Stimulated activated naive CD8-positive, alpha-beta T cell treated with anti-CD3 and anti-CD28 coated beads, Interleukin-15, amount 100 ng/mL, for 72 hours (primary cell): ENCODE results near the gene NKX1-2.
"Not testable (repeated sequence)": the region's sequence is repeated elsewhere in the genome, so short reads cannot be mapped to it uniquely, and the experiment has no call there.

Source experiments
- ATAC-seq: fragments of 150-1000 bp; cut with Tn5 transposase; 2 replicates; pipeline ENCODE4 v1.10.0; 2021; ENCODE audit warnings: mild to moderate bottlenecking, moderate library complexity
- DNase-seq, 2 donors: peaks; one replicate each; pipeline ENCODE4 v3.0.0; 2021 to 2022
- H3K27ac Mint-ChIP-seq, 2 donors: one replicate each; pipeline ENCODE4 v1.8.0; 2022; ENCODE audit warnings: mild to moderate bottlenecking in 2 of 2, mixed read lengths in 2 of 2, moderate library complexity in 2 of 2
- H3K27me3 Mint-ChIP-seq: one replicate; pipeline ENCODE4 v1.8.0; 2022; ENCODE audit warnings: mixed read lengths
- H3K4me1 Mint-ChIP-seq: one replicate; pipeline ENCODE4 v1.8.0; 2022; ENCODE audit warnings: mild to moderate bottlenecking, mixed read lengths
- H3K4me3 Mint-ChIP-seq, 2 donors: one replicate each; pipeline ENCODE4 v1.8.0; 2022; ENCODE audit warnings: mild to moderate bottlenecking in 2 of 2, mixed read lengths in 2 of 2, moderate library complexity in 1 of 2
- H3K9me3 Mint-ChIP-seq, 2 donors: one replicate each; pipeline ENCODE4 v1.8.0; 2022; ENCODE audit warnings: mixed read lengths in 2 of 2

Gene NKX1-2

DNA sequence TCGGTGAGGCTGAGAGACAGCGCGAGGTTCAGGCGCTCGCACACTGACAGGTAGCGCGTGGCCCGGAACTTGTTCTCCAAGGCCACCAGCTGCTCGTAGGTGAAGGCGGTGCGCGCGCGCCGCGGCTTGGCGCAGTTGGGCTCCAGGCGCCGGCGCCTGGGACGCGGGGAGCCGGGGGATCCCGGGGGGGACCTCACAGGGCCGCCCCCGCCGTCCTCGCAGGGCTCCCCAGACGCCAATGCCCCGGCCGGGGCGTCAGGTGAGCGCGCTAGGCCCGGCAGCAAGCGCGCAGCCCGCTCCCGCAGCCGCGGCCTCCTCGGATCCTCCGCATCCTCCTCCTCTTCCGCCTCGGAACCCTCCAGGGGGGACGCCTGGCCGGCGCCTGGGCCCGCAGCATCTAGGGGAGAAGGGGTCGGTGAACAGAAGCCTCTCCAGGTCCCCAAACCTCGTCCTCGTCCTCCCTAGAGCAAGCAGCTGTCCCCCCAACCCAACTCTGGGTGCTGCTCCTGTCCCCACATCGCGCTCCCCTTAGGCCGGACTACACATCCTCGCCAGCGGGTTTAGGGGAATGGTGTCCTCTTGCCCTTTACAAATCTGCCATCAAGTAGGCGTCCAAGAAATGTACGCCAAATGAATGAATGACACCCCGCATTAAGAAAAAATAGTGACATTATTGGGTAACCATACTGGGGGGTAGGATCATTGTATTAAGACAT is 1.9 kb downstream of the NKX1-2 start:
- ATAC-seq, result peak; percentile 54
- peak overlapping the region in 1 of 2 donors; percentile 48 for H3K27ac Mint-ChIP-seq
- no peaks in the 10 kb centered on the region for H3K9me3 Mint-ChIP-seq
- peaks cover 97% of the 10 kb centered on the region for H3K27me3 Mint-ChIP-seq
- peaks cover 27% of the 10 kb centered on the region for H3K4me1 Mint-ChIP-seq
- peak overlapping the region; percentile 76 to 79 for H3K4me3 Mint-ChIP-seq
- DNase-seq, result no peak

GRCh38 chr10:124446830-124447750 is 2.7 kb downstream of the NKX1-2 start:
- H3K27ac Mint-ChIP-seq, result no peak overlapping the region
- no peaks in the 10 kb centered on the region for H3K9me3 Mint-ChIP-seq
- peaks cover 97% of the 10 kb centered on the region for H3K27me3 Mint-ChIP-seq
- peak overlapping the region; percentile 59 to 73 for H3K4me3 Mint-ChIP-seq
- peaks cover 27% of the 10 kb centered on the region for H3K4me1 Mint-ChIP-seq
- DNase-seq (no peak), ATAC-seq (no peak)

DNA sequence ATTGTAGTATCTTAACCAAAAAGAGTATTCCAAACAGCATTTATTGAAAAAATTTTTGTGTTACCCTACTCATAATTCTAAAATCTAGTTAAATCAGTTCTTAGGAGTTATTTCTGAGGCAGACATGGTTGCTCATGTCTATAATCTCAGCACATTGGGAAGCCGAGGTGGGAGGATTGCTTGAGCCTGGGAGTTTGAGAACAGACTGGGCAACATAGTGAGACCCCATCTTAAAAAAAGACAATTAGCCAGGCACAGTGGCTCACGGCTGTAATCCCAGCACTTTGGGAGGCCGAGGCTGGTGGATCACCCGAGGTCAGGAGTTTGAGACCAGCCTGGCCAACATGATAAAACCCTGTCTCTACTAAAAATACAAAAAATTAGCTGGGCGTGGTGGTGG is 8.1 kb downstream of the NKX1-2 start:
- not testable (repeated sequence) for H3K9me3 Mint-ChIP-seq, H3K4me1 Mint-ChIP-seq, H3K4me3 Mint-ChIP-seq, ATAC-seq, H3K27ac Mint-ChIP-seq, DNase-seq
- H3K27me3 Mint-ChIP-seq, result peaks cover 50% of the 10 kb centered on the region

GRCh38 chr10:124436191-124436638 is 13.6 kb downstream of the NKX1-2 start:
- Mint-ChIP-seq H3K4me3 (no peak overlapping the region), H3K4me1 (no peaks in the 10 kb centered on the region), H3K9me3 (no peaks in the 10 kb centered on the region), H3K27me3 (peaks cover 10% of the 10 kb centered on the region), H3K27ac (no peak overlapping the region)
- no peak for DNase-seq
- ATAC-seq, result peak; percentile 55

DNA sequence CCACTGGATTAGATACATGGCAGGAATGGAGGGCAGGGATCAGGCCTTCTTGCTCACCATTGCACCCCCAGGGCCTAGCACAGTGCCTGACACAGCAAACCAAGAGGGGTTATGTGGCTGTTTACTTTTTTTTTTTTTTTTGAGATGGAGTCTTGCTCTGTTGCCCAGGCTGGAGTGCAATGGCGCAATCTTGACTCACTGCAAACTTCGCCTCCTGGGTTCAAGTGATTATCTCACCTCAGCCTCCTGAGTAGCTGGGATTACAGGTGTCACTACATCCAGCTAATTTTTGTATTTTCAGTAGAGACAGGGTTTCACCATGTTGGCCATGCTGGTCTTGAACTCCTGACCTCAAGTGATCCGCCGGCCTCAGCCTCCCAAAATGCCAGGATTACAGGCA is 14.2 kb downstream of the NKX1-2 start:
- not testable (repeated sequence) for H3K9me3 Mint-ChIP-seq, ATAC-seq, H3K4me3 Mint-ChIP-seq, H3K27ac Mint-ChIP-seq, H3K4me1 Mint-ChIP-seq, DNase-seq
- peaks cover 15% of the 10 kb centered on the region for H3K27me3 Mint-ChIP-seq

GRCh38 chr10:124433461-124433860 is 16.4 kb downstream of the NKX1-2 start:
- no peaks in the 10 kb centered on the region for H3K4me1 Mint-ChIP-seq
- no peak for DNase-seq
- no peak overlapping the region for H3K27ac Mint-ChIP-seq
- H3K9me3 Mint-ChIP-seq, result no peaks in the 10 kb centered on the region
- ATAC-seq, result no peak
- H3K4me3 Mint-ChIP-seq, result no peak overlapping the region
- peaks cover 8% of the 10 kb centered on the region for H3K27me3 Mint-ChIP-seq

DNA sequence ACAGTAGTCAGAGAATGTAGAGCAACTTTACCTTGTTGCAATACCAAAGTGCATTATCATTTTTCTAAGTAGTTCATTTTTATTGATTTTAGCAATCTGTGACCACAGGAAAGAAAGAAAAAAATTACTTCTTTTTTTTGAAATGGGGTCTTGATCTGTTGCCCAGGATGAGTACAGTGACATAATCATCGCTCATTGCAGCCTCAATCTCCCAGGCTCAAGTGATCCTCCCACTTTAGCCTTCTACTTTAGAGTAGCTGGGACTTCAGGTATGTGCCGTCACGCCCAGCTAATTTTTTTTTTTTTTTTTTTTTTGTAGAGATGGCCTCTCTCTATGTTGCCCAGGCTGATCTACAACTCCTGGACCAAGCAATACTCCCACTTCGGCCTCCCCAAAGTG is 19.8 kb downstream of the NKX1-2 start:
- peaks cover 24% of the 10 kb centered on the region for H3K27me3 Mint-ChIP-seq
- ATAC-seq (no peak), DNase-seq (no peak)
- H3K9me3 Mint-ChIP-seq, result no peaks in the 10 kb centered on the region
- no peak overlapping the region for H3K4me3 Mint-ChIP-seq
- no peak overlapping the region for H3K27ac Mint-ChIP-seq
- H3K4me1 Mint-ChIP-seq, result no peaks in the 10 kb centered on the region

- H3K27ac Mint-ChIP-seq, result no peak overlapping the region
- H3K4me1 Mint-ChIP-seq, result no peaks in the 10 kb centered on the region
- H3K4me3 Mint-ChIP-seq, result no peak overlapping the region
- no peaks in the 10 kb centered on the region for H3K9me3 Mint-ChIP-seq
- ATAC-seq (no peak), DNase-seq (no peak)
- peaks cover 25% of the 10 kb centered on the region for H3K27me3 Mint-ChIP-seq
Observed at GRCh38 chr10:124429576-124429975, 20.3 kb downstream of the NKX1-2 start.

- peaks cover 32% of the 10 kb centered on the region for H3K27me3 Mint-ChIP-seq
- no peaks in the 10 kb centered on the region for H3K9me3 Mint-ChIP-seq
- ATAC-seq, result no peak
- H3K4me3 Mint-ChIP-seq, result no peak overlapping the region
- DNase-seq, result no peak
- H3K4me1 Mint-ChIP-seq, result no peaks in the 10 kb centered on the region
- peak overlapping the region; percentile 6 to 81 for H3K27ac Mint-ChIP-seq
Observed at GRCh38 chr10:124428207-124428777, 21.5 kb downstream of the NKX1-2 start.

GRCh38 chr10:124425227-124425962 is 24.4 kb downstream of the NKX1-2 start:
- ATAC-seq (no peak), DNase-seq (no peak)
- Mint-ChIP-seq H3K27ac (no peak overlapping the region), H3K27me3 (peaks cover 39% of the 10 kb centered on the region), H3K4me1 (no peaks in the 10 kb centered on the region), H3K4me3 (no peak overlapping the region), H3K9me3 (no peaks in the 10 kb centered on the region)

DNA sequence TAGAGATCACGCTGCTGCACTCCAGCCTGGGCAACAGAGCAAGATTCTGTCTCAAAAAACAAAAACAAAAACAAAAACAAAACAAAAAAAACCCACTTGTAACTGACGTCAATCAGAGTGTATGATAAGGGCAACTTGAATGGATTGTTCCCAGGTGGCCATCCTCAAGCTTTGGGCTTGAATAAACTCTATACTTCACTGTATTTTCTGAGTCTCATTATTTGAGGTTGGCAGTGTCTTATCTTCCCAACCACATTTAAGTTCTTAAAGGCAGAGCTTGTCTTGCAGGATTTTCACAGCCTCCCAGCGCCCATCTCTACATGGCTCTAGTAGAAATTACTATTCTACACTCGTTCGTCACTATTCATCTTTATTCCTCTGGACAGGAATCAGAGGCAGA is 26.0 kb downstream of the NKX1-2 start:
- Mint-ChIP-seq H3K27ac (no peak overlapping the region), H3K4me3 (no peak overlapping the region), H3K4me1 (peaks cover 8% of the 10 kb centered on the region), H3K27me3 (peaks cover 51% of the 10 kb centered on the region), H3K9me3 (no peaks in the 10 kb centered on the region)
- ATAC-seq, result no peak
- DNase-seq, result no peak

DNA sequence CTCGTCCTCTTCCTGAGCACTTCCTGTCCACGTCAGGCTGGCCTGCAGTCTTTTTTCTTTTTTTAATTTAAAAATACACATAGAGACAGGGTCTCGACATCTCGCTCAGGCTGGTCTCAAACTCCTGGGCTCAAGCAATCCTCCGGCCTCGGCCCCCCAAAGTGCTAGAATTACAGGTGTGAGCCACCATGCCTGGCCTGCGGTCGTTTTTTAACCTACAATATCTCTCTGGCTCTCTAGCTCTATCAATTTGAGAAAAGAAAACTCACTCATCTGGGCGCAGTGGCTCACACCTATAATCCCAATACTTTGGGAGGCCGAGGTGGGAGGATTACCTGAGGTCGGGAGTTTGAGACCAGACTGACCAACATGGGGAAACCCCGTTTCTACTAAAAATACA is 27.1 kb downstream of the NKX1-2 start:
- H3K4me1 Mint-ChIP-seq, result peaks cover 11% of the 10 kb centered on the region
- no peaks in the 10 kb centered on the region for H3K9me3 Mint-ChIP-seq
- H3K27me3 Mint-ChIP-seq, result peaks cover 44% of the 10 kb centered on the region
- no peak overlapping the region for H3K27ac Mint-ChIP-seq
- H3K4me3 Mint-ChIP-seq, result no peak overlapping the region
- DNase-seq (no peak), ATAC-seq (no peak)

- ATAC-seq, result no peak
- Mint-ChIP-seq H3K27me3 (peaks cover 35% of the 10 kb centered on the region), H3K9me3 (no peaks in the 10 kb centered on the region), H3K4me3 (no peak overlapping the region), H3K27ac (no peak overlapping the region), H3K4me1 (peaks cover 22% of the 10 kb centered on the region)
- DNase-seq, result no peak
Observed at GRCh38 chr10:124420254-124420653, 29.6 kb downstream of the NKX1-2 start.

DNA sequence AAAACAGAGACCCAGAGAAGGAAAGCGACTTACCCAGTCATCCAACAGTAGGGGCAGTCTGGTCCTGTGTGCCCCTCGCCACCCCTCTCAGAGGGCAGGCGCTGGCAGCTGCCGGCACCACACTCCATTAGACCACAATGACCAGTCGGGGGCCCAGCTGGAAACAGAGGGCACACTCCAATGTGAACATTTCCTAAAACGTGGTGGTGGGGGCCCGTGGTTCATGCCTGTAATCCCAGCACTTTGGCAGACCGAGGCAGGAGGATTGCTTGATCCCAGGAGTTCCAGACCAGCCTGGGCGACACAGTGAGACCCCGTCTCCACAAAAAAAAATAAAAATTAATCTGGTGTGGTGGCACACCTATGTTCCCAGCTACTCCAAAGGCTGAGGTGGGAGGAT is 30.2 kb downstream of the NKX1-2 start:
- peak in 1 of 2 donors; percentile 14 for DNase-seq
- peak overlapping the region; percentile 87 to 88 for H3K4me3 Mint-ChIP-seq
- ATAC-seq, result no peak
- H3K27ac Mint-ChIP-seq, result no peak overlapping the region
- H3K27me3 Mint-ChIP-seq, result peaks cover 35% of the 10 kb centered on the region
- H3K9me3 Mint-ChIP-seq, result no peaks in the 10 kb centered on the region
- peaks cover 22% of the 10 kb centered on the region for H3K4me1 Mint-ChIP-seq
